ENCODE results near the gene IER5L. TPM values are rescaled to one million over a fixed set of nuclear protein-coding genes. Genes with fewer than 3 reads are reported as not detected.
A peak's percentile ranks its signal among the peaks of the same experiment; 100 is the strongest.
"Not testable (repeated sequence)": the region's sequence is repeated elsewhere in the genome, so short reads cannot be mapped to it uniquely, and the experiment has no call there.

The IER5L gene
- total RNA-seq, 1 donor from 2014 or later, result 39.3 TPM

GRCh38 chr9:129206401-129206800, 28.3 kb upstream of the IER5L start:
- ATAC-seq (no peak), DNase-seq (ENCODE audit: low spot score) (no peak)
- intact Hi-C loops (cut with DNase I), result no loop called here

- DNase-seq (ENCODE audit: low spot score) (no peak), ATAC-seq (no peak)
- intact Hi-C loops (cut with DNase I), result no loop called here
These were observed 26.8 kb upstream of the IER5L start for GRCh38 chr9:129204840-129205239.

DNA sequence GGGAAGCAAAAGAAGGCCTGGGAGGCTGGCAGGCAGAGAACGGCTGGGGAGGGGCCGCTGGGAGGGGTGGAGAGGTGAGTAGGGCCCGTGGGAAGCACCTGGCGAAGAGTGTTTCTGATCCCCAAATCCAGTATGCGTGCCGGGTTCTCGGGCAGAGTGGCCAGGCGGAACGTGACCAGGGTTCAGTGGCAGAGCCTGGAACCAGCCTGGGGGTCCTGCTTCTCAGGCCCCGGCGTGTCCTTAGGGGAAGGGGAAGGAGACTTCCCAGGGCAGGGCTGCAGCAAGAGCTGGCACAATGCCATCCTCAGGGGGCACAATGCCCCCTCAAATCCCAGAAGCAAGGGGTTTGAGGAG, 25.5 kb upstream of the IER5L start:
- ATAC-seq (peak; percentile 3), DNase-seq (ENCODE audit: low spot score) (no peak)
- intact Hi-C loops (cut with DNase I), result no loop called here

- DNase-seq (ENCODE audit: low spot score), result peak; percentile 94
- peak; percentile 89 for ATAC-seq
- intact Hi-C loops (cut with DNase I), result no loop called here
These were observed 24.8 kb upstream of the IER5L start for GRCh38 chr9:129202613-129203555.

GRCh38 chr9:129201866-129202265, 23.8 kb upstream of the IER5L start:
- ATAC-seq, result no peak
- intact Hi-C loops (cut with DNase I), result no loop called here
- DNase-seq (ENCODE audit: low spot score), result no peak

- ATAC-seq (no peak), DNase-seq (ENCODE audit: low spot score) (no peak)
- intact Hi-C loops (cut with DNase I), result no loop called here
These were observed 23.2 kb upstream of the IER5L start for GRCh38 chr9:129201289-129201688.

- intact Hi-C loops (cut with DNase I), result no loop called here
- DNase-seq (ENCODE audit: low spot score), result no peak
- no peak for ATAC-seq
These were observed 22.2 kb upstream of the IER5L start for GRCh38 chr9:129200255-129200654.

- DNase-seq (ENCODE audit: low spot score) (no peak), ATAC-seq (no peak)
- intact Hi-C loops (cut with DNase I), result loop anchor here (10.0 kb wide), 1 partner anchor 116 kb away; no protein-coding TSS in a partner anchor
These were observed 21.0 kb upstream of the IER5L start for GRCh38 chr9:129199044-129199435.

- ATAC-seq (peak; percentile 73), DNase-seq (ENCODE audit: low spot score) (peak; percentile 80)
- intact Hi-C loops (cut with DNase I), result loop anchor here (10.0 kb wide), 1 partner anchor 116 kb away; no protein-coding TSS in a partner anchor
These were observed 20.4 kb upstream of the IER5L start for GRCh38 chr9:129198319-129199043.

GRCh38 chr9:129197978-129198318, 19.9 kb upstream of the IER5L start:
- DNase-seq (ENCODE audit: low spot score), result no peak
- intact Hi-C loops (cut with DNase I), result loop anchor here (10.0 kb wide), 1 partner anchor 117 kb away; no protein-coding TSS in a partner anchor
- ATAC-seq, result peak; percentile 20

DNA sequence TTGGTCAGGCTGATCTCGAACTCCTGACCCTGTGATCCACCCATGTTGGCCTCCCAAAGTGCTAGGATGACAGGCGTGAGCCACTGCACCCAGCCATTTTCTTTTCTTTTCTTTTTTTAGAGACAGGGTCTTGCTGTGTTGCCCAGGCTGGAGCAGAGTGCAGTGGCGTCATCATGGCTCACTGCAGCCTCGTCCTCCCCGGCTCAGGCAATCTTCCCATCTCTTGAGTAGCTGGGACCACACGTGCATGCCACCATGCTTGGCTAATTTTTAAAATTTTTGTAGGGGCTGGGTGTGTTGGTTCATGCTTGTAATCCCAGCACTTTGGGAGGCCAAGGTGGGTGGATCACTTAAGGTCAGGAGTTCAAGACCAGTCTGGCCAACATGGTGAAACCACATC, 19.0 kb upstream of the IER5L start:
- not testable (repeated sequence) for DNase-seq (ENCODE audit: low spot score); ATAC-seq
- intact Hi-C loops (cut with DNase I), result loop anchor here (10.0 kb wide), 1 partner anchor 118 kb away; no protein-coding TSS in a partner anchor

DNA sequence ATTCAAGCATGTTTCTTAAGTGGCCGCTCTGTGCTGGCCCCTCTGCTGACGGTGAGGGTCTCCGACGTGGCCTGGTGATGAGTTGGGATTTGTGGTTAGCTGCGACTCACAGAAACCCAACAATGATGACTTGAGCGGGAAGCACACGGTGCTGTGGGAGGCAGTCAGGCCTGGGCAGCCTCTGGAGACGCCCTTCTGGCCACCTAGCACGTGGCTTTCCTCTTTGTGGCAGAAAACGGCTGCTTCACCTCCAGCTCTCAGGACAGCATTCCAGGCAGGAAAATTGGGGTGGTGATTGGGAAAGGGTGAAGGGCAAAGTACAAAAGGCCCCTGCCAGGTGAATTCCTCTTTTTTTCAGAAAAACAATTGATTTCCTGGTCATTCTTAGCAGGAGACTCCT, 17.5 kb upstream of the IER5L start:
- intact Hi-C loops (cut with DNase I), result loop anchor here (10.0 kb wide), 1 partner anchor 119 kb away; no protein-coding TSS in a partner anchor
- no peak for DNase-seq (ENCODE audit: low spot score)
- no peak for ATAC-seq

GRCh38 chr9:129194221-129194620, 16.2 kb upstream of the IER5L start:
- DNase-seq (ENCODE audit: low spot score) (no peak), ATAC-seq (no peak)
- intact Hi-C loops (cut with DNase I), result loop anchor here (10.0 kb wide), 1 partner anchor 121 kb away; no protein-coding TSS in a partner anchor

GRCh38 chr9:129193655-129194054, 15.6 kb upstream of the IER5L start:
- DNase-seq (ENCODE audit: low spot score) (no peak), ATAC-seq (no peak)
- intact Hi-C loops (cut with DNase I), result loop anchor here (10.0 kb wide), 1 partner anchor 121 kb away; no protein-coding TSS in a partner anchor

DNA sequence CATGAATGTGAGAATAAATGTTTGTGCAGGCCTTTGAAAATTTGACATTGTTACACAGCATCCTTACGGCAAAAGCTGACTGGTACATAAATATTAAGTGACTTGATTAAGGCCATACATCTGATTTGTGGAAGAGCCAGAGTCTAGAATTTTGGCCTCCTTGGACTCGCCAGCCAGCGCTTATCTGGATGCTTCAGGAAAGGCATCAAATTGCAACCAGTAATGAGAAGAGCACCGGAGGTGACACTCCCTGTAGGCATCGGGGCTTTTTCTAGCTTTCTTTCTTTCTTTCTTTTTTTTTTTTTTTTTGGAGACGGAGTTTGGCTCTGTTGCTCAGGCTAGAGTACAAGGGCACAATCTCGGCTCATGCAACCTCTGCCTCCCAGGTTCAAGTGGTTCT, 13.2 kb upstream of the IER5L start:
- ATAC-seq, result no peak
- intact Hi-C loops (cut with DNase I), result loop anchor here (10.0 kb wide), 1 partner anchor 124 kb away; no protein-coding TSS in a partner anchor
- DNase-seq (ENCODE audit: low spot score), result no peak

DNA sequence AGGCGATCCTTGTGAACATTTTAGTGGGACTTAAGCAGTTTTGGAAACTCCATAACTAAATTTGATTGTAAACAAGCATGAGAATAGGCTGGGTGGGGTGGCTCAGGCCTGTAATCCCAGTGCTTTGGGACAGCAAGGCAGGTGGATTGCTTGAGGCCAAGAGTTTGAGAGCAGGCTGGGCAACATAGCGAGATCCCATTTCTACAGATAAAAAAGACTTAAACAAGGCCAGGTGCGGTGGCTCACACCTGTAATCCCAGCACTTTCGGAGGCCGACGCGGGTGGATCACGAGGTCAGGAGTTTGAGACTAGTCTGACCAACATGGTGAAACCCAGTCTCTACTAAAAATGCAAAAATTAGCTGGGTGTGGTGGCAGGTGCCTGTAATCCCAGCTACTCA, 11.9 kb upstream of the IER5L start:
- DNase-seq (ENCODE audit: low spot score); ATAC-seq: not testable (repeated sequence)
- intact Hi-C loops (cut with DNase I), result loop anchor here (10.0 kb wide), 1 partner anchor 125 kb away; no protein-coding TSS in a partner anchor

- intact Hi-C loops (cut with DNase I), result no loop called here
- no peak for DNase-seq (ENCODE audit: low spot score)
- no peak for ATAC-seq
These were observed 9.0 kb upstream of the IER5L start for GRCh38 chr9:129187042-129187441.

DNA sequence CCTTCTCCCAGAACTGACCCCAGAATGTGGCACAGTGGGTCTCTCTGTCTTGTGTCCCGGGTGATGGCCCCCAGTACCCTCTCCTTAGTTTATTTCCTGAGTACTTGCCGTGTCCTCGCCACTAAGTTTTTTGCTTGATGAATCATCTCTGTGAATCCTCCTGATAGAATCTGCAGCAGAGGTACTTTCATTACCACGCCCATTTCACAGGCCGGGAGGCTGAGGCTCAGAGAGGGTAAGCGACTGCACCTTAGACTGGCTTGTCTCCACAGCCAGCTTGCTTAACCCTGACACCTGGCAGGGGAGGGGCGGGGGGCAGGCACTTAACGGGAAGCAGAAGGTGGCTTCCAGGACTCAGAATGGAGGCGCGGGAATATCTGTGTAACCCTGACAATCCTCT, 7.9 kb upstream of the IER5L start:
- no peak for DNase-seq (ENCODE audit: low spot score)
- intact Hi-C loops (cut with DNase I), result no loop called here
- ATAC-seq, result no peak

DNA sequence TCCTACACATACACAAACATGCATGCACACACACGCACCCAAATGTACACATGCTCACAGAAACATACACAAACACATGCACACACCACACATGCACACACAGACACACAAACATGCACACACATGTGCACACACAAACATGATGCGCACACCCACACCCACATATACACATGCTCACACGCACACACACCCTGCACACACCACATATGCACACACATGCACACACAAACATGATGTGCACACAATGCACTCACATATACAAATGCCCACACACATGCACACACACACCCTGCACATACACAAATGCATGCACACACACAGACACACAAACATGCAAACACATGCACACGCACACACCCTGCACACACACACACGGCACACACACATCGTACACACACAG, 7.3 kb upstream of the IER5L start:
- ATAC-seq (no peak), DNase-seq (ENCODE audit: low spot score) (no peak)
- intact Hi-C loops (cut with DNase I), result no loop called here
